Psoas muscle (tissue), 8 donors: ENCODE measurements around the gene ZDHHC5. TPM values are rescaled to one million over a fixed set of nuclear protein-coding genes. Genes with fewer than 3 reads are reported as not detected.

Experiments
- ATAC-seq, 4 donors: fragments of 200-7000 bp; cut with Tn5 transposase; one replicate each; pipeline ENCODE4 v1.9.1; 2020; ENCODE audit warnings: moderate library complexity in 3 of 4, mild to moderate bottlenecking in 2 of 4
- DNase-seq, 2 donors: peaks; one replicate each; pipeline ENCODE4 v3.0.0-alpha.2; 2020
- H3K27ac ChIP-seq: fragments of 200-600 bp; one replicate; pipeline ENCODE4 v1.8.0; 2022
- H3K27me3 ChIP-seq, 3 donors: fragments of 200-600 bp in 1 of 3; one replicate each; pipeline versions ENCODE4 v1.6.1 to v1.8.0; 2013 to 2022; ENCODE audit warnings: low read length in 2 of 3, mild to moderate bottlenecking in 2 of 3, moderate library complexity in 1 of 3; ENCODE audit not compliant: insufficient read depth in 3 of 3
- H3K36me3 ChIP-seq, 2 donors: fragments of 200-600 bp in 1 of 2; one replicate each; pipeline versions ENCODE4 v1.6.1 to v1.8.0; 2013 to 2022; ENCODE audit warnings: low read depth in 1 of 2, mild to moderate bottlenecking in 1 of 2, moderate library complexity in 1 of 2; ENCODE audit not compliant: insufficient read depth in 1 of 2
- H3K4me1 ChIP-seq: fragments of 200-600 bp; one replicate; pipeline ENCODE4 v1.8.0; 2022
- H3K4me3 ChIP-seq: fragments of 200-600 bp; one replicate; pipeline ENCODE4 v1.8.0; 2022; ENCODE audit warnings: mild to moderate bottlenecking
- H3K9me3 ChIP-seq: fragments of 200-600 bp; one replicate; pipeline ENCODE4 v1.8.0; 2022
- CTCF ChIP-seq: fragments of 200-600 bp; IDR thresholded peaks from one replicate; pipeline ENCODE4 v1.8.0; 2022; ENCODE audit warnings: antibody characterized with exemption
- WGBS, 3 donors: extraction: QIAGEN DNeasy Blood & Tissue Kit; methylation state at CpG; one replicate each; pipeline versions ENCODE4 v1.1.6 to v1.1.7; 2013; 5-methylcytosine and 5-hydroxymethylcytosine counted together
- intact Hi-C, 2 donors: fragments of 100-400 bp; cut with DNase I; formaldehyde crosslinking; loops; one replicate each; pipeline versions ENCODE4 v1.11.0 to v1.14.2; 2022
- polyA plus RNA-seq, 3 donors: library from polyadenylated mRNA; stranded (reverse); fragments of 200-250 nt; gene quantifications; one replicate each; pipeline ENCODE4 v1.2.3, GENCODE V29; 2013
- total RNA-seq, 4 donors: library from RNA; stranded (reverse); fragmentation: NEBNext Ultra II Directional in 2 of 4; extraction: Animal tissue kit (Norgen Biotek cat#: 25700) in 2 of 4; gene quantifications; one replicate each; pipeline versions ENCODE4 v1.2.1 to v1.2.4, GENCODE V29; 2021 to 2023
- donor health status: healthy with polysubstance abuse.
- donor health status: DM: no; HTN: no; CAD: no; lungs with moderate emphysema.
- donor health status: Bipolar disorder and iron deficiency.
- donor health status: healthy.
- donor health status: DM: yes; HTN: yes; CAD: no.
- donor health status: DM: no; HTN: no; CAD: no.
- donor health status: DM: no; HTN: no; CAD: no.
- donor health status: DM: yes; HTN: yes; CAD: no.

The ZDHHC5 gene
- total and polyA plus RNA-seq, 7 donors: 32.4 to 63.6 (median 58.0) TPM

- H3K36me3 ChIP-seq: peaks cover under 1 to 11% of the 10 kb centered on the region in 2 donors
- ATAC-seq: peak; percentile 87 to 91 (median 88)
- TF ChIP-seq CTCF: no peak
- DNase-seq: peak; percentile 97 to 99
- intact Hi-C loops: loop anchor here in 1 of 2 donors (5.0 kb wide), 1 partner anchor 45 kb away; the partner anchor contains the start of genes MED19 and TMX2
- WGBS, 3 donors: 0% methylated on average over 29 of the region's 29 CpGs
- peak overlapping the region; percentile 92 for H3K4me3 ChIP-seq
- no peaks in the 10 kb centered on the region for H3K27me3 ChIP-seq
- peaks cover 20% of the 10 kb centered on the region for H3K4me1 ChIP-seq
- no peaks in the 10 kb centered on the region for H3K9me3 ChIP-seq
- peak overlapping the region; percentile 99 for H3K27ac ChIP-seq
These were observed 688 bp upstream of the ZDHHC5 start for GRCh38 chr11:57667117-57667735.

DNA sequence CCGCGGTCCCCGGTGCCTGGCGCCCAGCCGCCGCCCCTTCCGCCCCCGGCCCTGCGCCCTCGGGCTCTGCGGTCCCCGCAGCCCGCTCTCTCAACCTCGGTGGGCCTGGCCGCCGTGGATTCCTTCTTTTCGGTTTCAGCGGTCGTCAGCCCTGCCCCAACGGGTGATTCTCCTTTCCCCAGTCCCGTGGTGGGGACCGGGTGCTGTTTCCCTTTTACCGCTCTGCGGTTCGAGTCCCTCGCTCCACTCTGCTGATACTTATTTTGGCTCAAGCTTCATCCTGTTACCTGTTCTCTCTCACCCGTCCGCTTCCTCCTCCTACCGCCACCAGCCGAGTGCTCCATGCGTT lies 494 bp downstream of the ZDHHC5 start:
- peaks cover 20% of the 10 kb centered on the region for H3K4me1 ChIP-seq
- DNase-seq (no peak), ATAC-seq (peak; percentile 3 to 17 (median 12))
- peaks cover 7 to 14% of the 10 kb centered on the region in 2 donors for H3K36me3 ChIP-seq
- peak overlapping the region; percentile 99 for H3K27ac ChIP-seq
- no peaks in the 10 kb centered on the region for H3K9me3 ChIP-seq
- intact Hi-C loops: loop anchor here in 1 of 2 donors (5.0 kb wide), 1 partner anchor 44 kb away; the partner anchor contains the start of genes MED19 and TMX2
- no peaks in the 10 kb centered on the region for H3K27me3 ChIP-seq
- no peak for TF ChIP-seq CTCF
- 0 to 1% (median 0%) methylated on average over 31 of the region's 31 CpGs for WGBS, 3 donors
- peak overlapping the region; percentile 92 for H3K4me3 ChIP-seq

DNA sequence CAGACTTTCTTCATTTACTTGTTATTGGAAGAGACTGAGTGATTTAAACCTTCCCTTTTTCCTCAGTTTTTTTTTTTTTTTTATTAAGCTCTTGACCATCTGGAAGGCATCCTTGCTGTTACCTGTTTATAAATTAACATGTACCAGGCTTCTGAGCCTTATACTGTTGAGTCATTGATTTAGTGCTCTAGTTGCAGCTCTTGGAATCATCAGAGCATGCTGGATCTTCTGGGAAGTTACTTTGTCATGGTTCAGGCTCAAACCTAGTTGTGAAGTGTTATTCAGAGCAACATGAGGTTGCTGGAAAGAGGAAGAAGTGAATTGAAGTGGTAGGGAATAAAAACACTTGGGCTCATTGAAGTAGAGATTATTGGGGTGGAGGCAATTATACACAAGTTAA lies 6.3 kb downstream of the ZDHHC5 start:
- ATAC-seq: no peak

GRCh38 chr11:57675176-57675941 lies 7.4 kb downstream of the ZDHHC5 start:
- H3K4me3 ChIP-seq: no peak overlapping the region
- H3K4me1 ChIP-seq: peaks cover 6% of the 10 kb centered on the region
- WGBS, 3 donors: 83 to 90% (median 86%) methylated on average over 3 of the region's 3 CpGs
- intact Hi-C loops: no loop called here
- no peak for DNase-seq
- no peak for TF ChIP-seq CTCF
- ATAC-seq: no peak
- peaks cover 16 to 51% of the 10 kb centered on the region in 2 donors for H3K36me3 ChIP-seq
- no peak overlapping the region for H3K27ac ChIP-seq
- no peaks in the 10 kb centered on the region for H3K27me3 ChIP-seq
- H3K9me3 ChIP-seq: no peaks in the 10 kb centered on the region

More for the DNA sequence above, 6.3 kb downstream of the ZDHHC5 start:
- Histone ChIP-seq H3K27ac (no peak overlapping the region), H3K9me3 (no peaks in the 10 kb centered on the region), H3K4me1 (peaks cover 17% of the 10 kb centered on the region), H3K36me3 (peaks cover 16 to 50% of the 10 kb centered on the region in 2 donors), H3K27me3 (no peaks in the 10 kb centered on the region), H3K4me3 (no peak overlapping the region)
- intact Hi-C loops: loop anchor here in 1 of 2 donors (5.0 kb wide), 1 partner anchor 33 kb away; no protein-coding TSS in a partner anchor
- TF ChIP-seq CTCF: no peak
- DNase-seq: no peak
